Memory B cell (primary cell): Measurements from ENCODE around the gene MAN2A2.

Experiments used
- ATAC-seq: fragments of 150-1000 bp; cut with Tn5 transposase; 2 replicates; pipeline ENCODE4 v1.10.0; 2021; ENCODE audit warnings: low read depth, mild to moderate bottlenecking, moderate library complexity
- DNase-seq, 2 donors: peaks; one replicate each; pipeline ENCODE4 v3.0.0; 2022; ENCODE audit warnings: low spot score in 2 of 2
- H3K27ac Mint-ChIP-seq: one replicate; pipeline ENCODE4 v1.8.0; 2022; ENCODE audit warnings: mild to moderate bottlenecking, moderate library complexity, mixed read lengths
- H3K27me3 Mint-ChIP-seq: one replicate; pipeline ENCODE4 v1.8.0; 2022; ENCODE audit warnings: mixed read lengths
- H3K36me3 Mint-ChIP-seq: one replicate; pipeline ENCODE4 v1.8.0; 2022; ENCODE audit warnings: mild to moderate bottlenecking, mixed read lengths
- H3K4me1 Mint-ChIP-seq: one replicate; pipeline ENCODE4 v1.8.0; 2022; ENCODE audit warnings: mixed read lengths
- H3K4me3 Mint-ChIP-seq: one replicate; pipeline ENCODE4 v1.8.0; 2022; ENCODE audit warnings: mild to moderate bottlenecking, moderate library complexity, mixed read lengths
- H3K9me3 Mint-ChIP-seq: one replicate; pipeline ENCODE4 v1.8.0; 2022; ENCODE audit warnings: mixed read lengths

MAN2A2 gene

GRCh38 chr15:90972133-90972532 lies 69.0 kb downstream of the MAN2A2 start:
- no peaks in the 10 kb centered on the region for H3K9me3 Mint-ChIP-seq
- H3K27me3 Mint-ChIP-seq: no peaks in the 10 kb centered on the region
- H3K4me3 Mint-ChIP-seq: no peak overlapping the region
- peaks cover 2% of the 10 kb centered on the region for H3K4me1 Mint-ChIP-seq
- no peak overlapping the region for H3K27ac Mint-ChIP-seq
- DNase-seq (no peak), ATAC-seq (no peak)
- peaks cover 3% of the 10 kb centered on the region for H3K36me3 Mint-ChIP-seq
